Naive thymus-derived CD4-positive, alpha-beta T cell (primary cell): ENCODE measurements around the gene ACSL3. TPM values are rescaled to one million over a fixed set of nuclear protein-coding genes. Genes with fewer than 3 reads are reported as not detected.

Experiments used
- ATAC-seq: fragments of 150-1000 bp; cut with Tn5 transposase; 2 replicates; pipeline ENCODE4 v1.10.0; 2021; ENCODE audit warnings: mild to moderate bottlenecking, moderate library complexity
- CTCF ChIA-PET: fragments of 350-600 bp; sonication (Branson Sonifier 250); formaldehyde crosslinking; loops from one replicate; lab custom pipeline; 2021; ENCODE audit warnings: antibody characterized with exemption; lab: Charles Lee
- POLR2A ChIA-PET: fragments of 350-600 bp; sonication (Branson Sonifier 250); formaldehyde crosslinking; loops from one replicate; lab custom pipeline; 2021; ENCODE audit warnings: antibody characterized with exemption, inconsistent platforms; lab: Charles Lee
- DNase-seq, 9 donors: peaks; one replicate each; pipeline versions ENCODE4 v3.0.0 to v3.0.0-alpha.2; 2020 to 2022; ENCODE audit warnings: mixed read lengths in 1 of 9
- H3K27ac ChIP-seq: one replicate; pipeline ENCODE4 v1.7.0; 2013; ENCODE audit warnings: mild to moderate bottlenecking, low read depth, low read length, moderate library complexity
- H3K27me3 ChIP-seq, 2 donors: one replicate each; pipeline ENCODE4 v1.7.0; 2013; ENCODE audit warnings: low read length in 2 of 2, mild to moderate bottlenecking in 2 of 2, moderate library complexity in 2 of 2; ENCODE audit not compliant: control insufficient read depth in 2 of 2, insufficient read depth in 2 of 2
- H3K36me3 ChIP-seq, 3 experiments: 1 replicate in 2 of 3; 2 replicates in 1 of 3; pipeline ENCODE4 v1.7.0; 2013; ENCODE audit warnings: low read length in 3 of 3, mild to moderate bottlenecking in 3 of 3, moderate library complexity in 1 of 3; ENCODE audit not compliant: insufficient read depth in 3 of 3, control insufficient read depth in 2 of 3
- H3K4me1 ChIP-seq, 2 donors: one replicate each; pipeline ENCODE4 v1.7.0; 2013; ENCODE audit warnings: low read length in 2 of 2, mild to moderate bottlenecking in 2 of 2, moderate library complexity in 1 of 2; ENCODE audit not compliant: control insufficient read depth in 2 of 2, insufficient read depth in 2 of 2
- H3K4me3 ChIP-seq: 2 replicates; pipeline ENCODE4 v1.7.0; 2013; ENCODE audit warnings: mild to moderate bottlenecking, low read length
- H3K9me3 ChIP-seq, 3 experiments: 1 replicate in 2 of 3; 2 replicates in 1 of 3; pipeline ENCODE4 v1.7.0; 2013; ENCODE audit warnings: low read length in 3 of 3; ENCODE audit not compliant: control insufficient read depth in 2 of 3
- H3K27ac Mint-ChIP-seq, 9 donors: one replicate each; pipeline ENCODE4 v1.8.0; 2020 to 2022; ENCODE audit warnings: mixed read lengths in 9 of 9, mild to moderate bottlenecking in 8 of 9, moderate library complexity in 5 of 9, inconsistent platforms in 2 of 9
- H3K27me3 Mint-ChIP-seq, 5 donors: one replicate each; pipeline ENCODE4 v1.8.0; 2021 to 2022; ENCODE audit warnings: mixed read lengths in 5 of 5, mild to moderate bottlenecking in 1 of 5
- H3K36me3 Mint-ChIP-seq, 5 donors: one replicate each; pipeline ENCODE4 v1.8.0; 2020 to 2022; ENCODE audit warnings: mixed read lengths in 5 of 5, mild to moderate bottlenecking in 3 of 5, inconsistent platforms in 1 of 5
- H3K4me1 Mint-ChIP-seq, 7 donors: one replicate each; pipeline ENCODE4 v1.8.0; 2020 to 2022; ENCODE audit warnings: mixed read lengths in 7 of 7, mild to moderate bottlenecking in 3 of 7, inconsistent platforms in 1 of 7
- H3K4me3 Mint-ChIP-seq, 10 donors: one replicate each; pipeline ENCODE4 v1.8.0; 2020 to 2022; ENCODE audit warnings: mild to moderate bottlenecking in 10 of 10, mixed read lengths in 10 of 10, moderate library complexity in 6 of 10, inconsistent platforms in 2 of 10
- H3K9me3 Mint-ChIP-seq, 11 donors: one replicate each; pipeline ENCODE4 v1.8.0; 2020 to 2022; ENCODE audit warnings: mixed read lengths in 11 of 11, mild to moderate bottlenecking in 4 of 11, inconsistent platforms in 1 of 11, moderate library complexity in 1 of 11
- intact Hi-C, 2 donors: fragments of 100-400 bp; cut with micrococcal nuclease; formaldehyde crosslinking; loops; one replicate each; pipeline ENCODE4 v1.15.1; 2023
- polyA plus RNA-seq, 2 donors: library from polyadenylated mRNA; unstranded; fragments of 300-500 nt; fragmentation: Illumina TruSeq; gene quantifications; one replicate each; pipeline ENCODE4 v1.2.3, GENCODE V29; 2021
- total RNA-seq, 6 experiments: library from RNA in 5 of 6; stranded (reverse) in 5 of 6; gene quantifications; 1 replicate in 5 of 6; 2 replicates in 1 of 6; pipeline ENCODE4 v1.2.3 and lab custom pipeline; 2021 to 2026

Gene ACSL3
- total and polyA plus RNA-seq, 7 experiments from 2014 or later = 21.7 to 69.6 (median 40.5) TPM

GRCh38 chr2:222892761-222893160 is 31.9 kb downstream of the ACSL3 start:
- peaks cover 6 to 54% (median 35%) of the 10 kb centered on the region in 7 donors for H3K4me1 Mint-ChIP-seq
- H3K36me3 ChIP-seq = no peaks in the 10 kb centered on the region
- ChIA-PET CTCF (no interaction called here), POLR2A (no interaction called here)
- H3K9me3 Mint-ChIP-seq = no peaks in the 10 kb centered on the region
- no peak overlapping the region for H3K4me3 Mint-ChIP-seq
- H3K27me3 ChIP-seq = no peaks in the 10 kb centered on the region
- peak overlapping the region in 1 of 9 donors; percentile 26 for H3K27ac Mint-ChIP-seq
- ATAC-seq = no peak
- intact Hi-C loops = no loop called here
- H3K36me3 Mint-ChIP-seq = peaks cover 0 to 15% (median 0%) of the 10 kb centered on the region in 5 donors
- no peaks in the 10 kb centered on the region for H3K4me1 ChIP-seq
- H3K4me3 ChIP-seq = no peak overlapping the region
- H3K27ac ChIP-seq = no peak overlapping the region
- H3K27me3 Mint-ChIP-seq = no peaks in the 10 kb centered on the region
- no peaks in the 10 kb centered on the region for H3K9me3 ChIP-seq
- DNase-seq = no peak

DNA sequence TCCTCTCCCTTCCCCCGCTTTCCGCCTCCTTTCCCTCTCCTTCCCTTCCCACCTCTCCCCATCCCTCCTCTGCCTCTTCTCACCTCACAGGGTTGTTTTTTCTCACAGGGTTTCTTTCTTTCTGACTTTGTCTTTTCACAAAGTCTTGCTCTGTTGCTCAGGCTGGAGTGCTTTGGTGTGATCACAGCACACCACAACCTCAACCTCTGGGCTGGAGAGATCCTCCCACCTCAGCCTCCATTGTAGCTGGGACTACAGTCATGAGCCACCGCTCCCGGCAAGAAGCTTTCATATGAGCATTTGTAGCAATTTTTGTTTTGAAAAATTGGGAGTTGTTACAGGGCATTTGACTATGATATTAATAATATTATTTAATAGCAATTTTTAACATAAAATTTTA is 32.9 kb downstream of the ACSL3 start:
- H3K9me3 ChIP-seq = no peaks in the 10 kb centered on the region
- no peaks in the 10 kb centered on the region for H3K36me3 ChIP-seq
- intact Hi-C loops = loop anchor here in 1 of 2 donors (2.0 kb wide), 1 partner anchor 31 kb away; no protein-coding TSS in a partner anchor
- CTCF ChIA-PET = interaction anchor here (0.7 to 1.5 kb wide), 2 partner anchors 10 to 185 kb away, joined by 3 to 5 read pairs; no protein-coding TSS in a partner anchor
- H3K4me3 ChIP-seq = no peak overlapping the region
- ATAC-seq (no peak), DNase-seq (no peak)
- H3K36me3 Mint-ChIP-seq = peaks cover 0 to 14% (median 5%) of the 10 kb centered on the region in 5 donors
- no peaks in the 10 kb centered on the region for H3K27me3 ChIP-seq
- H3K9me3 Mint-ChIP-seq = no peaks in the 10 kb centered on the region
- no peaks in the 10 kb centered on the region for H3K4me1 ChIP-seq
- no peak overlapping the region for H3K27ac ChIP-seq
- no peaks in the 10 kb centered on the region for H3K27me3 Mint-ChIP-seq
- POLR2A ChIA-PET = no interaction called here
- H3K4me3 Mint-ChIP-seq = no peak overlapping the region
- peaks cover 6 to 55% (median 36%) of the 10 kb centered on the region in 7 donors for H3K4me1 Mint-ChIP-seq
- no peak overlapping the region for H3K27ac Mint-ChIP-seq

- Histone ChIP-seq H3K4me1 (no peaks in the 10 kb centered on the region), H3K4me3 (no peak overlapping the region), H3K36me3 (no peaks in the 10 kb centered on the region), H3K9me3 (no peaks in the 10 kb centered on the region), H3K27me3 (no peaks in the 10 kb centered on the region), H3K27ac (no peak overlapping the region)
- ATAC-seq = no peak
- Mint-ChIP-seq H3K9me3 (no peaks in the 10 kb centered on the region), H3K27me3 (no peaks in the 10 kb centered on the region), H3K4me1 (peaks cover 5 to 44% (median 36%) of the 10 kb centered on the region in 7 donors), H3K4me3 (no peak overlapping the region), H3K36me3 (peaks cover 0 to 7% (median 0%) of the 10 kb centered on the region in 5 donors), H3K27ac (peak overlapping the region in 1 of 9 donors; percentile 6)
- DNase-seq = no peak
- CTCF ChIA-PET = interaction anchor here (1.5 kb wide), 1 partner anchor 8 kb away, joined by 5 read pairs; no protein-coding TSS in a partner anchor
- POLR2A ChIA-PET = no interaction called here
- intact Hi-C loops = loop anchor here in 1 of 2 donors (2.0 kb wide), 1 partner anchor 32 kb away; no protein-coding TSS in a partner anchor
Observed at GRCh38 chr2:222895144-222895543, 34.3 kb downstream of the ACSL3 start.

GRCh38 chr2:222897898-222898297 is 37.1 kb downstream of the ACSL3 start:
- no peaks in the 10 kb centered on the region for H3K27me3 Mint-ChIP-seq
- intact Hi-C loops = no loop called here
- Histone ChIP-seq H3K9me3 (no peaks in the 10 kb centered on the region), H3K36me3 (peaks cover 0 to 4% (median 0%) of the 10 kb centered on the region in 3 experiments), H3K27me3 (no peaks in the 10 kb centered on the region), H3K27ac (no peak overlapping the region), H3K4me3 (no peak overlapping the region), H3K4me1 (no peaks in the 10 kb centered on the region)
- ChIA-PET CTCF (no interaction called here), POLR2A (no interaction called here)
- no peak for ATAC-seq
- peaks cover 0 to 12% (median 0%) of the 10 kb centered on the region in 5 donors for H3K36me3 Mint-ChIP-seq
- peaks cover 8 to 43% (median 31%) of the 10 kb centered on the region in 7 donors for H3K4me1 Mint-ChIP-seq
- H3K4me3 Mint-ChIP-seq = no peak overlapping the region
- no peaks in the 10 kb centered on the region for H3K9me3 Mint-ChIP-seq
- no peak for DNase-seq
- H3K27ac Mint-ChIP-seq = peak overlapping the region in 2 of 9 donors; percentile 10 to 51

- Histone ChIP-seq H3K27me3 (no peaks in the 10 kb centered on the region), H3K4me1 (no peaks in the 10 kb centered on the region), H3K4me3 (no peak overlapping the region), H3K27ac (no peak overlapping the region), H3K36me3 (peaks cover 0 to 4% (median 0%) of the 10 kb centered on the region in 3 experiments), H3K9me3 (no peaks in the 10 kb centered on the region)
- Mint-ChIP-seq H3K9me3 (no peaks in the 10 kb centered on the region), H3K27me3 (no peaks in the 10 kb centered on the region), H3K27ac (no peak overlapping the region), H3K4me1 (peaks cover 4 to 33% (median 26%) of the 10 kb centered on the region in 7 donors), H3K36me3 (peaks cover 0 to 9% (median 0%) of the 10 kb centered on the region in 5 donors), H3K4me3 (no peak overlapping the region)
- POLR2A ChIA-PET = no interaction called here
- DNase-seq = no peak
- CTCF ChIA-PET = no interaction called here
- intact Hi-C loops = no loop called here
- ATAC-seq = no peak
Observed at GRCh38 chr2:222899413-222900181, 38.8 kb downstream of the ACSL3 start.

DNA sequence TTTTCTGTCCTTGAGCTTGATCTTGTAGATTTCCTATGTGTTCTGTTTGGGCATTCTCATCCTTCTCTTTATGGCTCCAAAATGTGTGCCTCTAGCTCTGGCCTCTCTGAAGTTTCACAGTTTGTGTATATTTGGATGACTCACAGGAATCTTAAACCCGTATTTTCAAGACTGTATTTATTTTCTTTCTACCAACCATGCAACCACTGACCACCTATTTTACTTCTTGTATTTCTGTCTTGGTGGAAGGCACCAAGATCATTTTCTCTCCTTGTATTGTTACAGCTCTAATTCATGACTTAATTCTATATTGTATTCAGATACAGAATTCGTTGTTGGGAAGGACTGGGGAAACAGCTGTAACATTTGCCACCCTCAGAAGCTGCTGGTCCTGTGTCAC is 39.5 kb downstream of the ACSL3 start:
- peaks cover 0 to 4% (median 0%) of the 10 kb centered on the region in 3 experiments for H3K36me3 ChIP-seq
- no peaks in the 10 kb centered on the region for H3K27me3 Mint-ChIP-seq
- POLR2A ChIA-PET = no interaction called here
- DNase-seq (no peak), ATAC-seq (no peak)
- H3K27ac Mint-ChIP-seq = peak overlapping the region in 1 of 9 donors; percentile 3
- peaks cover 4 to 28% (median 22%) of the 10 kb centered on the region in 7 donors for H3K4me1 Mint-ChIP-seq
- no peaks in the 10 kb centered on the region for H3K27me3 ChIP-seq
- H3K9me3 ChIP-seq = no peaks in the 10 kb centered on the region
- H3K36me3 Mint-ChIP-seq = peaks cover 0 to 9% (median 0%) of the 10 kb centered on the region in 5 donors
- CTCF ChIA-PET = interaction anchor here (3.5 kb wide), 1 partner anchor 193 kb away, joined by 31 read pairs; no protein-coding TSS in a partner anchor
- no peaks in the 10 kb centered on the region for H3K4me1 ChIP-seq
- no peak overlapping the region for H3K4me3 Mint-ChIP-seq
- H3K4me3 ChIP-seq = no peak overlapping the region
- intact Hi-C loops = no loop called here
- H3K9me3 Mint-ChIP-seq = no peaks in the 10 kb centered on the region
- H3K27ac ChIP-seq = no peak overlapping the region
